ENCODE data around the gene S100A7. TPM values are rescaled to one million over a fixed set of nuclear protein-coding genes. Genes with fewer than 3 reads are reported as not detected.
"Not testable (repeated sequence)": the region's sequence is repeated elsewhere in the genome, so short reads cannot be mapped to it uniquely, and the experiment has no call there.

The S100A7 gene
- total RNA-seq, 1 donor from 2014 or later, result not detected

DNA sequence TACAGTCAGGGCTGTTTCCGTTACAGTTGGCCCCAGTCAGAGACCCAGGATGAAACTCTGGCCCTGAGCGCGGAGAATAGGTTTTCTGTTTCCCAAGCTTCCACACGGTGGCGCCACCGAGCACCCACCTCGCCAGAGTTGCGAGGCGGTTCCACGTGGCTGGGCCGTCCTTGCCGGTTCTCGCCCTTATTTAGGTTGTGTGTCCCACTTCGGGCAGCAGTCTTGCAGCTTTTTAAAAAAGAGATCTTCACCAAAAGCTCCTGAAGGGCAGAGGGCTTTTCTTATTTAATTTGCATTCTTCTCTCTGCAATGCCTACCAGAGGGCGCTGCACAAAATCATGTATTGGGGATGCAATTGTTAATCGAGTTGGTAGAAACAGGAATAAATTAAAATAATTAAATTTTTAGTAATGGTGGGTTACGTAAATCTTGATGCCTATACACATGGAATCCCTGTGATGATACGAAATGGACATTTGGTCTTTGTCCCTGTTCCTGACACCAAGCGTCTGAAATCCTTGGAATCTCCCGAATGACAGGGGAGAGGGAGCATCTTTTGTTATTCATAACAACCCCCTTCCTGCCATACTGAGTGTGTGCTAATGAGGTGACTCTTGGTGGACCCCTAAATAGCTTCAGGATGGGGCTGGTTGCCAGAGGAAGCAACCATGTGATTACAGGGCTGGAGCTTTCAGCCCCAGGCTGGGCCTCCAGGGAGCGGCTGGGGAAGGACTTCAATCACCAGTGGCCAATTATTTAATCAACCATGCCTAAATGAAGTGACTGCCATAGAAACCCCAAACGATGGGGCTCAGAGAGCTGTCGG lies 5.6 kb upstream of the S100A7 start:
- no peaks in the 10 kb centered on the region for H3K36me3 Mint-ChIP-seq (ENCODE audit: low read depth)
- H3K4me1 Mint-ChIP-seq (ENCODE audit: low read depth), result peaks cover 9% of the 10 kb centered on the region
- TF ChIP-seq, protein P1, sequence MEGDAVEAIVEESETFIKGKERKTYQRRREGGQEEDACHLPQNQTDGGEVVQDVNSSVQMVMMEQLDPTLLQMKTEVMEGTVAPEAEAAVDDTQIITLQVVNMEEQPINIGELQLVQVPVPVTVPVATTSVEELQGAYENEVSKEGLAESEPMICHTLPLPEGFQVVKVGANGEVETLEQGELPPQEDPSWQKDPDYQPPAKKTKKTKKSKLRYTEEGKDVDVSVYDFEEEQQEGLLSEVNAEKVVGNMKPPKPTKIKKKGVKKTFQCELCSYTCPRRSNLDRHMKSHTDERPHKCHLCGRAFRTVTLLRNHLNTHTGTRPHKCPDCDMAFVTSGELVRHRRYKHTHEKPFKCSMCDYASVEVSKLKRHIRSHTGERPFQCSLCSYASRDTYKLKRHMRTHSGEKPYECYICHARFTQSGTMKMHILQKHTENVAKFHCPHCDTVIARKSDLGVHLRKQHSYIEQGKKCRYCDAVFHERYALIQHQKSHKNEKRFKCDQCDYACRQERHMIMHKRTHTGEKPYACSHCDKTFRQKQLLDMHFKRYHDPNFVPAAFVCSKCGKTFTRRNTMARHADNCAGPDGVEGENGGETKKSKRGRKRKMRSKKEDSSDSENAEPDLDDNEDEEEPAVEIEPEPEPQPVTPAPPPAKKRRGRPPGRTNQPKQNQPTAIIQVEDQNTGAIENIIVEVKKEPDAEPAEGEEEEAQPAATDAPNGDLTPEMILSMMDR (IDR thresholded peaks at IDR 0.05), result peak; percentile 83
- DNase-seq (ENCODE audit: low spot score), result no peak
- no peak overlapping the region for H3K4me3 Mint-ChIP-seq (ENCODE audit: unreplicated experiment)
- H3K27me3 Mint-ChIP-seq (ENCODE audit: low read depth), result peaks cover 38% of the 10 kb centered on the region
- H3K9me3 Mint-ChIP-seq (ENCODE audit: low read depth), result peaks cover 7% of the 10 kb centered on the region
- no peak overlapping the region for H3K27ac Mint-ChIP-seq (ENCODE audit: unreplicated experiment)

DNA sequence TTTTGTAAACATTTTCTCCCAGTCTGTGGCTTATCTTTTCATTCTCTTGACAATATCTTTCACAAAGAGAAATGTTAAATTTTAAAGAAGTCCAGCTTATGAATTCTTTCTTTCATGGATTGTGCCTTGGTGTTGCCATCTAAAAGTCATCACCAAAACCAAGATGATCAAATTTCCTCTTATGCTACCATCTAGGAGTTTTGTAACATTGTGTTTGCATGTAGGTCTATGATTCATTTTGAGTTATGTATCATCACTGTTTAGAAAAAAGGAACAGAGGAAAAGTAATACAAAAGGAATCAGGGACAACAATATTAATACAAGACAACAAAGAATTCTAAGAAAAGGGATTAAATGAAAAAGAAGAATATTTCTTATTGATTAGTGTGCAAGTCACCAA lies 2.3 kb upstream of the S100A7 start:
- H3K4me3 Mint-ChIP-seq (ENCODE audit: unreplicated experiment); H3K9me3 Mint-ChIP-seq (ENCODE audit: low read depth); H3K27ac Mint-ChIP-seq (ENCODE audit: unreplicated experiment); H3K36me3 Mint-ChIP-seq (ENCODE audit: low read depth); H3K4me1 Mint-ChIP-seq (ENCODE audit: low read depth); DNase-seq (ENCODE audit: low spot score): not testable (repeated sequence)
- H3K27me3 Mint-ChIP-seq (ENCODE audit: low read depth), result peaks cover 44% of the 10 kb centered on the region

DNA sequence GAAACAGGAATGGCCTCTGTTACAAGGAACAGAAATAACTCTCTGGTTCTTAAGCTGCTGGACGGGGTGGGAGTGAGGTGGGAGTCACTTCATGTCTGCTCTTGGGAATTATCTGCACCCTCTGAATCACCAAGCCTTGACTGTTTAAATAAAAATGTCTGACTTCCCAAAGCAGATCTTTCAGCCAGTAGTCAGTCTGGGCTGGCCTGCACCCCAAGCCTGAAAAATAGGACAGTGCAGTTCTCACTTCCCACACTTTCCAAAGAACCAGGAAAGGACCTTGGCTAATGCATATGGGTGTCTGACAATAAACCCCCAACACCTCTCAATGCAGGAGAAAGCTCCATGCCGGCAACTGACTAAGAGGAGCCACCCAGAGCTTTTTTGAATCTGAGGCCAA lies 796 bp downstream of the S100A7 start:
- DNase-seq (ENCODE audit: low spot score), result no peak
- TF ChIP-seq, protein P1 (IDR thresholded peaks at IDR 0.05), result no peak
- H3K4me3 Mint-ChIP-seq (ENCODE audit: unreplicated experiment), result no peak overlapping the region
- H3K36me3 Mint-ChIP-seq (ENCODE audit: low read depth), result no peaks in the 10 kb centered on the region
- no peaks in the 10 kb centered on the region for H3K4me1 Mint-ChIP-seq (ENCODE audit: low read depth)
- peaks cover 54% of the 10 kb centered on the region for H3K27me3 Mint-ChIP-seq (ENCODE audit: low read depth)
- H3K27ac Mint-ChIP-seq (ENCODE audit: unreplicated experiment), result no peak overlapping the region
- peaks cover 4% of the 10 kb centered on the region for H3K9me3 Mint-ChIP-seq (ENCODE audit: low read depth)

DNA sequence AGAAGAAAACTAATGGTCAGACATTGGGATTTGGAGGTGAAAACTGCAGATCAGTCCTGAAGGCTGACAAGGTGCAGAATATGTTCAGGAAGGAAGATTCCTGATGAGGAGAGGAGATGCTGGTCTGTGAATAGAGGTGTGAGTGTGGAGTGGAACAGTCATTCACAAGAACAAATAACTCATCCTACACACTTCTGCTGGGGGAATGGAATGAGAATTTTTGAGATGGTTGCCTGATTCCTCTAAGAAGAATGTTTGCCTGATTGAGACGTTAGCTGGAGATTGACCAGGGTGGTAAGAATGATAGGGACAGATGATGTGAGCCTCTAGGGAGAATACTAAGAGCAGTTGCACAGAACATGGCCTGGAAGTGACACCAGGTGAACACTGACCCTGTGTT lies 4.1 kb downstream of the S100A7 start:
- no peaks in the 10 kb centered on the region for H3K4me1 Mint-ChIP-seq (ENCODE audit: low read depth)
- no peak for DNase-seq (ENCODE audit: low spot score)
- peaks cover 28% of the 10 kb centered on the region for H3K27me3 Mint-ChIP-seq (ENCODE audit: low read depth)
- H3K27ac Mint-ChIP-seq (ENCODE audit: unreplicated experiment), result no peak overlapping the region
- no peaks in the 10 kb centered on the region for H3K36me3 Mint-ChIP-seq (ENCODE audit: low read depth)
- no peak overlapping the region for H3K4me3 Mint-ChIP-seq (ENCODE audit: unreplicated experiment)
- no peaks in the 10 kb centered on the region for H3K9me3 Mint-ChIP-seq (ENCODE audit: low read depth)
- TF ChIP-seq, protein P1 (IDR thresholded peaks at IDR 0.05), result no peak

DNA sequence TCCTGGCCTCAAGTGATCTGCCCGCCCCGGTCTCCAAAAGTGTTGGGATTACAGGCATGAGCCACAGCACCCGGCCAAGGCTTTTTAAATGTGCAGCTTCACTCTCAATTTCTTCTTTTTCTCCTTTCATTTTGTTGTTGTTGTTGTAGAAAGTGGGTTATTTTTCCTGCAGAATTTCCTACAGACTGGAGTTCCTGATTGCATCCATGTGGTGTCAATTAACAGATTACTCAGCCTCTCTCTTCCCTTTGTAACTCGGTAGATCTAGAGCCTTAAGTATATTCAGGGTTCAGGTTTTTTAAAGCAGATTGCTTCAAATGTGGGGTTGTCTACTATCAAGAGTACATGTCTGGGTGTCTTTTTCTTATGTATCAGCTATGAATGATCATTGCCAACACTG lies 11.6 kb downstream of the S100A7 start:
- not testable (repeated sequence) for H3K4me1 Mint-ChIP-seq (ENCODE audit: low read depth); H3K4me3 Mint-ChIP-seq (ENCODE audit: unreplicated experiment); H3K36me3 Mint-ChIP-seq (ENCODE audit: low read depth); DNase-seq (ENCODE audit: low spot score); H3K9me3 Mint-ChIP-seq (ENCODE audit: low read depth); H3K27ac Mint-ChIP-seq (ENCODE audit: unreplicated experiment)
- peaks cover 13% of the 10 kb centered on the region for H3K27me3 Mint-ChIP-seq (ENCODE audit: low read depth)

DNA sequence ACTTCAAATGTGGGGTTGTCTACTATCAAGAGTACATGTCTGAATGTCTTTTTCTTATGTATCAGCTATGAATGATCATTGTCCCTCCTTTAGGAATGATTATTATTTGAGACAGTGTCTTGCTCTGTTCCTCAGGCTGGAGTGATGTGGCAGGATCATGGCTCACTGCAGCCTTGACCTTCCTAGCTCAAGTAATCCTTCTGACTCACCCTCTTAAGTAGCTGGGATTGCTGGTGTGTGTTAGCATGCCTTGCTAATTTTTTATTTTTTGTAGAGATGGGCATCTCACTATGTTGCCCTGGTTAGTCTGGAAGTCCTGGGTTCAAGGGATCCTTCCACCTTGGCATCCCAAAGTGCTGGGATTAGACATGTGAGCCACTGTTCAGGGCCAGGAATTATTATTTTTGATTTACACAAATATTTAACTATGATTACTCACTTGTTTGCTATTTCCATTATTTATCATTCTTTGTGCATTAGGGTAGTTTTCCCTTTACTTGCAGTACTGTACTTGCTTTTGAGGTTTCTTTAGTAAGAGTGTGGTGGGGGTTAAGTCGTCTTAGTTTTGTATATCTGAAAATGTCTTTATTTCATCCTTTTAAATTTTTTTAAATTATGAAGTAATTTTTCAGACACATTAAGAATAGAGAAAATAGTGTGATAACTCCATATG lies 12.8 kb downstream of the S100A7 start:
- no peaks in the 10 kb centered on the region for H3K36me3 Mint-ChIP-seq (ENCODE audit: low read depth)
- H3K4me1 Mint-ChIP-seq (ENCODE audit: low read depth), result no peaks in the 10 kb centered on the region
- peaks cover 2% of the 10 kb centered on the region for H3K9me3 Mint-ChIP-seq (ENCODE audit: low read depth)
- no peak for DNase-seq (ENCODE audit: low spot score)
- H3K27ac Mint-ChIP-seq (ENCODE audit: unreplicated experiment), result no peak overlapping the region
- H3K27me3 Mint-ChIP-seq (ENCODE audit: low read depth), result peaks cover 15% of the 10 kb centered on the region
- H3K4me3 Mint-ChIP-seq (ENCODE audit: unreplicated experiment), result no peak overlapping the region
- TF ChIP-seq, protein P1 (IDR thresholded peaks at IDR 0.05), result no peak
